Upper lobe of right lung (tissue), 1 donor: ENCODE results near the gene SKA2. TPM values are rescaled to one million over a fixed set of nuclear protein-coding genes. Genes with fewer than 3 reads are reported as not detected.

Experiments used
- ATAC-seq: fragments of 200-7000 bp; cut with Tn5 transposase; one replicate; pipeline ENCODE4 v1.9.1; 2020; ENCODE audit warnings: mild to moderate bottlenecking, moderate library complexity
- DNase-seq: peaks from one replicate; pipeline ENCODE4 v3.0.0-alpha.2; 2020
- H3K27ac ChIP-seq: fragments of 200-600 bp; one replicate; pipeline ENCODE4 v1.8.0; 2022
- H3K27me3 ChIP-seq: fragments of 200-600 bp; one replicate; pipeline ENCODE4 v1.8.0; 2022; ENCODE audit warnings: mild to moderate bottlenecking
- H3K36me3 ChIP-seq: fragments of 200-600 bp; one replicate; pipeline ENCODE4 v1.8.0; 2022
- H3K4me1 ChIP-seq: fragments of 200-600 bp; one replicate; pipeline ENCODE4 v1.8.0; 2022
- H3K4me3 ChIP-seq: fragments of 200-600 bp; one replicate; pipeline ENCODE4 v1.8.0; 2022; ENCODE audit warnings: mild to moderate bottlenecking
- H3K9me3 ChIP-seq: fragments of 200-600 bp; one replicate; pipeline ENCODE4 v1.8.0; 2022
- CTCF ChIP-seq: fragments of 200-600 bp; IDR thresholded peaks from one replicate; pipeline ENCODE4 v1.8.0; 2022; ENCODE audit warnings: antibody characterized with exemption
- intact Hi-C: fragments of 100-400 bp; cut with DNase I; formaldehyde crosslinking; loops from one replicate; pipeline ENCODE4 v1.11.0; 2022
- total RNA-seq: library from RNA; stranded (reverse); fragmentation: NEBNext Ultra II Directional; extraction: Animal tissue kit (Norgen Biotek cat#: 25700); gene quantifications from one replicate; pipeline ENCODE4 v1.2.1, GENCODE V29; 2021
- donor health status: DM: no; HTN: yes; CAD: no; lungs with severe emphysema.

Gene SKA2
- total RNA-seq, 1 donor from 2014 or later: 21.3 TPM

- peak overlapping the region; percentile 89 for H3K4me3 ChIP-seq
- no peaks in the 10 kb centered on the region for H3K9me3 ChIP-seq
- H3K27me3 ChIP-seq: no peaks in the 10 kb centered on the region
- DNase-seq: no peak
- peaks cover 11% of the 10 kb centered on the region for H3K36me3 ChIP-seq
- intact Hi-C loops: no loop called here
- peak overlapping the region; percentile 92 for H3K27ac ChIP-seq
- ATAC-seq: no peak
- H3K4me1 ChIP-seq: peaks cover 16% of the 10 kb centered on the region
- no peak for TF ChIP-seq CTCF
Observed at GRCh38 chr17:59107306-59107670, 47.7 kb downstream of the SKA2 start.

- Histone ChIP-seq H3K27me3 (no peaks in the 10 kb centered on the region), H3K27ac (peak within 1 kb of the TSS; percentile 92), H3K9me3 (no peaks in the 10 kb centered on the region), H3K4me3 (peak within 1 kb of the TSS; percentile 89), H3K4me1 (peaks cover 16% of the 10 kb centered on the region), H3K36me3 (peaks cover 16% of the 10 kb centered on the region)
- peak; percentile 99 for ATAC-seq
- TF ChIP-seq CTCF: peak; percentile 13
- intact Hi-C loops: no loop called here
- DNase-seq: peak; percentile 100
Observed at GRCh38 chr17:59106463-59107305, 48.3 kb downstream of the SKA2 start, which contains the start of gene TRIM37. TRIM37 (minus strand) TSS chr17:59106880; CDS start chr17:59106461, 419 bp downstream.

DNA sequence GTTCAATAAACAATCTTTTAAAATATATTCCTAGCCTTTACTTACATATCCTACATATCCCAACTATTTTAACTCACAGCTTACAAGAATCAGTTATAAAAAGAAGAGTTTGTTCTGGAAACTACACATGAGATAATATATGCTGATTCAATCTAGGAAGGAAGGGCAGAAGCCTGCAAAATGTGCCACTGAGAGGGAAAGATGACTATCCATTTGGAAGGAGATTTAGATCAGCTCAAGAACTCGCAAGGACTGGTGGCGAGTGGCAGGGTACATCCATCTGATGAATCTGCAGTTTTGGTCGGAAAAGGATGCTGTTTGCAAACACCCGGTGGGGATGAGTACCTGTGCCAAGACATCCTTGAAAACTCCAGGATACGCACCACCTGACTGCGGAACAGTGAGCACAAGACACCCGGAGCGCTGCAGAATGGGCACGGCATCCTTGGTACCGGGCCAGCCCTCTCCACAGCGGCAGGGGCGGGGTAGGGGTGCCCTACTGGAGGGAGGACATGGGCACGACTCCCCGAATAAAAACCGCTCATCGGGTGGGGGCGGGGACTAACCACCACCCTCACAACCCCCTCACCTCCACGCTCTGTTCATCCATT, 49.0 kb downstream of the SKA2 start:
- TF ChIP-seq CTCF: no peak
- ATAC-seq: peak; percentile 59

DNA sequence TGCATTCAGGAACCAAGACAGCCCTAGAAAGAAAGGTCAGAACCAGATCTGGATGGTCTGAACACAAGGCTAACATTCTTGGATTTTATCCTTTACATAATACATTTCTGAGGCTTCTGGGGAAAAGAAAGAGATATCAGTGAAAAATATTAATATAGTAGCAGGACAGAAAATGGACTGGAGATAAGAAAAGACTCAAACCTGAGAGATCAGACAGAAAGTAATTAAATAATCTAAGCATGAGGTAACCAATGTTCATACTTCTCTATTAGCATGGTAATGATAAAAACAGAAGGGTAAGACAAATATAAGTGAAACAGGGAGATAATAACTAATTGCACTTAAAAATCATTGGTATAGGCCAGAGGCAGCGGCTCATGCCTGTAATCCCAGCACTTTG, 53.8 kb downstream of the SKA2 start:
- DNase-seq (no peak), ATAC-seq (no peak)
- Histone ChIP-seq H3K9me3 (no peaks in the 10 kb centered on the region), H3K27me3 (no peaks in the 10 kb centered on the region), H3K4me1 (peaks cover 7% of the 10 kb centered on the region), H3K4me3 (no peak overlapping the region), H3K36me3 (peaks cover 36% of the 10 kb centered on the region), H3K27ac (no peak overlapping the region)
- TF ChIP-seq CTCF: no peak
- intact Hi-C loops: no loop called here

More for the DNA sequence above, 49.0 kb downstream of the SKA2 start:
- H3K4me1 ChIP-seq: peaks cover 16% of the 10 kb centered on the region
- peak; percentile 84 for DNase-seq
- no peaks in the 10 kb centered on the region for H3K27me3 ChIP-seq
- peak overlapping the region; percentile 92 for H3K27ac ChIP-seq
- intact Hi-C loops: no loop called here
- no peaks in the 10 kb centered on the region for H3K9me3 ChIP-seq
- H3K4me3 ChIP-seq: peak overlapping the region; percentile 89
- peaks cover 16% of the 10 kb centered on the region for H3K36me3 ChIP-seq

DNA sequence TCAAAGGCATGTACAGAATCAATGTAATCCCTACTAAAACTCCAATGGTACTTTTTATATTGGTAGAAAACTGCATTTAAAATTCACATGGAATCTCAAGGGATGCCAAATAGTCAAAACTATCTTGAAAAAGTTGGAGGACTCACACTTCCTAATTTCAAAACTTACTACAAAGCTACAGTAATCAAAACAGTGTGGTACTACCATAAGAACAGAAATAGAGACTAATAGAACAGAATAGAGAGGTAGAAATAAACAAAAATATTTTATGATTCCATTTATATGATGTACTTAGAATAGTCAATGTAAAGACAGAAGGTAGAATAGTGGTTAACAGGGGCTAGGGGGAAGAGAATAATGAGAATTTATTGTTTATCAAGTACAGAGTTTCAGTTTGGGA, 57.1 kb downstream of the SKA2 start:
- TF ChIP-seq CTCF: no peak
- H3K4me1 ChIP-seq: peaks cover 10% of the 10 kb centered on the region
- H3K36me3 ChIP-seq: peaks cover 31% of the 10 kb centered on the region
- ATAC-seq (no peak), DNase-seq (no peak)
- H3K4me3 ChIP-seq: no peak overlapping the region
- H3K27ac ChIP-seq: no peak overlapping the region
- no peaks in the 10 kb centered on the region for H3K27me3 ChIP-seq
- intact Hi-C loops: no loop called here
- H3K9me3 ChIP-seq: no peaks in the 10 kb centered on the region
